Measurements from ENCODE around the gene SNCA. TPM values are rescaled to one million over a fixed set of nuclear protein-coding genes. Genes with fewer than 3 reads are reported as not detected.
A peak's percentile ranks its signal among the peaks of the same experiment; 100 is the strongest.

Gene SNCA
- total and polyA plus RNA-seq, 12 donors, result 1.5 to 28.6 (median 4.7) TPM; not detected in 1

DNA sequence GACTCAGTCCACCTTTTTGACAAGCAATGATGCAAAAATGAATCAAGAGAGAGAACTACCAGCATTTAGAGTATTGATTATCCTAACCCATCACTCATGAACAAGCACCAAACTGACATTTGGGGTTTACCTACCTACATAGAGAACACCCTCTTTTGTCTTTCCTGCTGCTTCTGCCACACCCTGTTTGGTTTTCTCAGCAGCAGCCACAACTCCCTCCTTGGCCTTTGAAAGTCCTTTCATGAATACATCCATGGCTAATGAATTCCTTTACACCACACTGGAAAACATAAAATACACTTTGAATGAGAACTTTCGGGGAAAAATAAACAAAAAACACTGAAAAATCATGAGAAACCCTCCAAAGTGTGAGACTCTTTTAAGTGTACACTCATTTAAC lies 1.5 kb downstream of the SNCA start:
- 78 to 96% (median 83%) methylated on average over 1 of the region's 1 CpG for WGBS, 4 donors
- Histone ChIP-seq H3K4me3 (no peak overlapping the region), H3K27ac (no peak overlapping the region), H3K4me1 (replicated peaks in 1 of 2) (peaks cover 4 to 17% of the 10 kb centered on the region in 2 donors), H3K9me3 (replicated peaks in 1 of 3) (no peaks in the 10 kb centered on the region), H3K36me3 (replicated peaks in 1 of 2) (no peaks in the 10 kb centered on the region), H3K27me3 (peaks cover 25% of the 10 kb centered on the region)
- TF ChIP-seq POLR2A (IDR thresholded peaks at IDR 0.05), result no peak
- TF ChIP-seq, protein P1, sequence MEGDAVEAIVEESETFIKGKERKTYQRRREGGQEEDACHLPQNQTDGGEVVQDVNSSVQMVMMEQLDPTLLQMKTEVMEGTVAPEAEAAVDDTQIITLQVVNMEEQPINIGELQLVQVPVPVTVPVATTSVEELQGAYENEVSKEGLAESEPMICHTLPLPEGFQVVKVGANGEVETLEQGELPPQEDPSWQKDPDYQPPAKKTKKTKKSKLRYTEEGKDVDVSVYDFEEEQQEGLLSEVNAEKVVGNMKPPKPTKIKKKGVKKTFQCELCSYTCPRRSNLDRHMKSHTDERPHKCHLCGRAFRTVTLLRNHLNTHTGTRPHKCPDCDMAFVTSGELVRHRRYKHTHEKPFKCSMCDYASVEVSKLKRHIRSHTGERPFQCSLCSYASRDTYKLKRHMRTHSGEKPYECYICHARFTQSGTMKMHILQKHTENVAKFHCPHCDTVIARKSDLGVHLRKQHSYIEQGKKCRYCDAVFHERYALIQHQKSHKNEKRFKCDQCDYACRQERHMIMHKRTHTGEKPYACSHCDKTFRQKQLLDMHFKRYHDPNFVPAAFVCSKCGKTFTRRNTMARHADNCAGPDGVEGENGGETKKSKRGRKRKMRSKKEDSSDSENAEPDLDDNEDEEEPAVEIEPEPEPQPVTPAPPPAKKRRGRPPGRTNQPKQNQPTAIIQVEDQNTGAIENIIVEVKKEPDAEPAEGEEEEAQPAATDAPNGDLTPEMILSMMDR (IDR thresholded peaks at IDR 0.05), result no peak
- DNase-seq, result no peak
- intact Hi-C loops (cut with DNase I), result no loop called here

GRCh38 chr4:89834486-89835209 lies 2.3 kb downstream of the SNCA start:
- H3K4me3 ChIP-seq, result no peak overlapping the region
- H3K36me3 ChIP-seq (replicated peaks in 1 of 2), result no peaks in the 10 kb centered on the region
- DNase-seq, result no peak
- peaks cover 18% of the 10 kb centered on the region for H3K27me3 ChIP-seq
- H3K9me3 ChIP-seq (replicated peaks in 1 of 3), result no peaks in the 10 kb centered on the region
- intact Hi-C loops (cut with DNase I), result no loop called here
- 24 to 93% (median 64%) methylated on average over 1 of the region's 1 CpG for WGBS, 4 donors
- TF ChIP-seq POLR2A (IDR thresholded peaks at IDR 0.05), result no peak
- TF ChIP-seq, protein P1 (IDR thresholded peaks at IDR 0.05), result no peak
- H3K4me1 ChIP-seq (replicated peaks in 1 of 2), result peaks cover 4 to 17% of the 10 kb centered on the region in 2 donors
- H3K27ac ChIP-seq, result no peak overlapping the region

- intact Hi-C loops (cut with DNase I), result no loop called here
- Histone ChIP-seq H3K27ac (peak overlapping the region in 1 of 5 donors; percentile 56), H3K27me3 (no peaks in the 10 kb centered on the region), H3K9me3 (replicated peaks in 1 of 3) (no peaks in the 10 kb centered on the region), H3K4me3 (no peak overlapping the region), H3K36me3 (replicated peaks in 1 of 2) (no peaks in the 10 kb centered on the region), H3K4me1 (replicated peaks in 1 of 2) (peaks cover 0 to 4% of the 10 kb centered on the region in 2 donors)
- TF ChIP-seq POLR2A (IDR thresholded peaks at IDR 0.05), result no peak
- TF ChIP-seq, protein P1 (IDR thresholded peaks at IDR 0.05), result no peak
- DNase-seq, result peak in 4 of 7 donors; percentile 33 to 56 (median 46)
- 59 to 66% (median 63%) methylated on average over 7 of the region's 7 CpGs for WGBS, 4 donors
These were observed 7.4 kb downstream of the SNCA start for GRCh38 chr4:89829470-89830138.

DNA sequence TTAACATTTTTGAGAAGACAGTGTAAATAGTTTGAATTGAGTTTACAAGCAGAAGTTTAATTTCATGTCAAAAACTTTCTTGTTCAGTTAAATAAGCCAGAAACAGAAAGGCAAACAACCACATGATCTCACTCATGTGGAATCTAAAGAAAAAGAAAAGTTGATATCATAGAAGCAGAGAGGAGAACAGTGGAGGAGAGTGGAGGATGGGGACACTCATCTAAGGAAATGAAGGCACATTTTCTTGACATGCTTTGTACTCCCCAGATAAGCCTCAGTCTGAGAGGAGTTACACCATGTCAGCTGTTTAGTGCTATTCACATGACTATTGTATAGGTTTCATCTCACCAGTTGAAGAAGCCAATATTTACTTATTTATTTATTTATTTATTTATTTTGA lies 13.5 kb downstream of the SNCA start:
- Histone ChIP-seq H3K27ac (no peak overlapping the region), H3K27me3 (no peaks in the 10 kb centered on the region), H3K9me3 (replicated peaks in 1 of 3) (no peaks in the 10 kb centered on the region), H3K4me3 (no peak overlapping the region), H3K36me3 (replicated peaks in 1 of 2) (no peaks in the 10 kb centered on the region), H3K4me1 (replicated peaks in 1 of 2) (peaks cover 0 to 4% of the 10 kb centered on the region in 2 donors)
- TF ChIP-seq, protein P1 (IDR thresholded peaks at IDR 0.05), result no peak
- no peak for TF ChIP-seq POLR2A (IDR thresholded peaks at IDR 0.05)
- intact Hi-C loops (cut with DNase I), result no loop called here
- no peak for DNase-seq
